Thoracic aorta (tissue), 2 donors: ENCODE results near the gene PUS1. TPM values are rescaled to one million over a fixed set of nuclear protein-coding genes. Genes with fewer than 3 reads are reported as not detected.

Experiments
- ATAC-seq: fragments of 150-250 bp; one replicate; pipeline ENCODE4 v1.8.0; 2017; ENCODE audit warnings: low read depth; ENCODE audit not compliant: insufficient number of reproducible peaks, low FRiP score
- DNase-seq: peaks from one replicate; pipeline ENCODE4 v3.0.0-alpha.2; 2020; ENCODE audit warnings: low spot score
- H3K27ac ChIP-seq, 2 donors: fragments of 200-600 bp; sonication (generic); 1 replicate in 1 of 2; 2 replicates in 1 of 2; pipeline ENCODE4 v1.5.1; 2016; ENCODE audit warnings: mild to moderate bottlenecking in 2 of 2, moderate library complexity in 2 of 2
- H3K27me3 ChIP-seq: fragments of 200-600 bp; sonication (generic); replicated peaks from 2 replicates; pipeline ENCODE4 v1.6.0; 2016; ENCODE audit warnings: mild to moderate bottlenecking; ENCODE audit not compliant: insufficient read depth
- H3K36me3 ChIP-seq: fragments of 200-600 bp; sonication (generic); one replicate; pipeline ENCODE4 v1.5.1; 2016
- H3K4me1 ChIP-seq, 2 donors: fragments of 200-600 bp; sonication (generic); 1 replicate in 1 of 2; 2 replicates in 1 of 2; pipeline versions ENCODE4 v1.5.1 to v1.6.0; 2016; ENCODE audit warnings: low read depth in 2 of 2, mild to moderate bottlenecking in 1 of 2; ENCODE audit not compliant: control insufficient read depth in 1 of 2
- H3K4me3 ChIP-seq: fragments of 200-600 bp; sonication (generic); 2 replicates; pipeline ENCODE4 v1.5.1; 2016; ENCODE audit warnings: mild to moderate bottlenecking
- H3K9me3 ChIP-seq: fragments of 200-600 bp; sonication (generic); 2 replicates; pipeline ENCODE4 v1.5.1; 2016
- CTCF ChIP-seq: fragments of 200-600 bp; sonication (generic); IDR thresholded peaks from one replicate; pipeline ENCODE4 v1.5.1; 2019; ENCODE audit warnings: antibody characterized with exemption
- total RNA-seq, 2 donors: library from RNA; depleted of rRNA; stranded (reverse); fragments of >200 nt; gene quantifications; one replicate each; pipeline versions ENCODE4 v1.1.0 to v1.2.3, GENCODE V29; 2016

PUS1 gene
- total RNA-seq, 2 donors from 2014 or later = 5.8 to 31.7 TPM

- ATAC-seq (no peak), DNase-seq (no peak)
- no peaks in the 10 kb centered on the region for H3K9me3 ChIP-seq
- no peak for TF ChIP-seq CTCF
- H3K4me3 ChIP-seq = no peak overlapping the region
- H3K27me3 ChIP-seq = no peaks in the 10 kb centered on the region
- H3K36me3 ChIP-seq = peaks cover 19% of the 10 kb centered on the region
- no peak overlapping the region for H3K27ac ChIP-seq
- H3K4me1 ChIP-seq = no peaks in the 10 kb centered on the region
These were observed 12.3 kb downstream of the PUS1 start for GRCh38 chr12:131941116-131941986.

- ATAC-seq (no peak), DNase-seq (no peak)
- Histone ChIP-seq H3K4me3 (no peak overlapping the region), H3K36me3 (peaks cover 19% of the 10 kb centered on the region), H3K27me3 (no peaks in the 10 kb centered on the region), H3K27ac (no peak overlapping the region), H3K4me1 (no peaks in the 10 kb centered on the region), H3K9me3 (no peaks in the 10 kb centered on the region)
- TF ChIP-seq CTCF = no peak
These were observed 12.9 kb downstream of the PUS1 start for GRCh38 chr12:131941987-131942341.

- no peaks in the 10 kb centered on the region for H3K4me1 ChIP-seq
- no peak for DNase-seq
- H3K27me3 ChIP-seq = no peaks in the 10 kb centered on the region
- no peaks in the 10 kb centered on the region for H3K9me3 ChIP-seq
- H3K27ac ChIP-seq = no peak overlapping the region
- no peak for TF ChIP-seq CTCF
- ATAC-seq = no peak
- H3K4me3 ChIP-seq = no peak overlapping the region
- peaks cover 19% of the 10 kb centered on the region for H3K36me3 ChIP-seq
These were observed 13.6 kb downstream of the PUS1 start for GRCh38 chr12:131942671-131943070.

GRCh38 chr12:131943389-131943788 lies 14.3 kb downstream of the PUS1 start:
- no peak overlapping the region for H3K4me3 ChIP-seq
- H3K27ac ChIP-seq = no peak overlapping the region
- peaks cover 19% of the 10 kb centered on the region for H3K36me3 ChIP-seq
- no peaks in the 10 kb centered on the region for H3K9me3 ChIP-seq
- ATAC-seq = no peak
- no peak for DNase-seq
- H3K4me1 ChIP-seq = peaks cover 0 to 2% of the 10 kb centered on the region in 2 donors
- H3K27me3 ChIP-seq = no peaks in the 10 kb centered on the region
- TF ChIP-seq CTCF = no peak

- no peaks in the 10 kb centered on the region for H3K27me3 ChIP-seq
- DNase-seq = no peak
- no peak overlapping the region for H3K4me3 ChIP-seq
- no peaks in the 10 kb centered on the region for H3K9me3 ChIP-seq
- no peak overlapping the region for H3K27ac ChIP-seq
- H3K36me3 ChIP-seq = peaks cover 17% of the 10 kb centered on the region
- H3K4me1 ChIP-seq = peaks cover 1 to 6% of the 10 kb centered on the region in 2 donors
- no peak for TF ChIP-seq CTCF
- ATAC-seq = no peak
These were observed 14.8 kb downstream of the PUS1 start for GRCh38 chr12:131943876-131944275.
